ENCODE results near the gene CACHD1.

GRCh38 chr1:64597113-64597512 lies 127.2 kb downstream of the CACHD1 start:
- TF ChIP-seq POLR2AphosphoS5 (IDR thresholded peaks at IDR 0.05; ENCODE audit: low read depth): no peak
- TF ChIP-seq, protein P1, sequence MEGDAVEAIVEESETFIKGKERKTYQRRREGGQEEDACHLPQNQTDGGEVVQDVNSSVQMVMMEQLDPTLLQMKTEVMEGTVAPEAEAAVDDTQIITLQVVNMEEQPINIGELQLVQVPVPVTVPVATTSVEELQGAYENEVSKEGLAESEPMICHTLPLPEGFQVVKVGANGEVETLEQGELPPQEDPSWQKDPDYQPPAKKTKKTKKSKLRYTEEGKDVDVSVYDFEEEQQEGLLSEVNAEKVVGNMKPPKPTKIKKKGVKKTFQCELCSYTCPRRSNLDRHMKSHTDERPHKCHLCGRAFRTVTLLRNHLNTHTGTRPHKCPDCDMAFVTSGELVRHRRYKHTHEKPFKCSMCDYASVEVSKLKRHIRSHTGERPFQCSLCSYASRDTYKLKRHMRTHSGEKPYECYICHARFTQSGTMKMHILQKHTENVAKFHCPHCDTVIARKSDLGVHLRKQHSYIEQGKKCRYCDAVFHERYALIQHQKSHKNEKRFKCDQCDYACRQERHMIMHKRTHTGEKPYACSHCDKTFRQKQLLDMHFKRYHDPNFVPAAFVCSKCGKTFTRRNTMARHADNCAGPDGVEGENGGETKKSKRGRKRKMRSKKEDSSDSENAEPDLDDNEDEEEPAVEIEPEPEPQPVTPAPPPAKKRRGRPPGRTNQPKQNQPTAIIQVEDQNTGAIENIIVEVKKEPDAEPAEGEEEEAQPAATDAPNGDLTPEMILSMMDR (IDR thresholded peaks at IDR 0.05; ENCODE audit: insufficient read depth, low read length): no peak
- no peak for TF ChIP-seq SPI1 (IDR thresholded peaks at IDR 0.05; ENCODE audit: borderline replicate concordance, low read depth)
- no peak for TF ChIP-seq REST (IDR thresholded peaks at IDR 0.05; ENCODE audit: insufficient replicate concordance, low read depth)

Data from HL-60 (cell line).